Kasumi-1 (cell line): ENCODE results near the gene GPD1L.
"Not testable (repeated sequence)": the region's sequence is repeated elsewhere in the genome, so short reads cannot be mapped to it uniquely, and the experiment has no call there.

Experiments
- DNase-seq, 2 experiments: peaks; one replicate each; lab custom pipeline; 2025; lab: John Stamatoyannopoulos, UW

GPD1L gene

GRCh38 chr3:32105291-32106131, 909 bp upstream of the GPD1L start:
- DNase-seq, result no peak

- peak in 1 of 2 experiments; percentile 40 for DNase-seq
These were observed 526 bp downstream of the GPD1L start for GRCh38 chr3:32106929-32107362.

- DNase-seq, result not testable (repeated sequence)
These were observed 1.8 kb downstream of the GPD1L start for GRCh38 chr3:32108224-32108623.

- no peak for DNase-seq
These were observed 2.8 kb downstream of the GPD1L start for GRCh38 chr3:32109256-32109655.

GRCh38 chr3:32110233-32110760, 3.9 kb downstream of the GPD1L start:
- DNase-seq, result no peak

GRCh38 chr3:32111560-32111959, 5.1 kb downstream of the GPD1L start:
- DNase-seq, result no peak

- no peak for DNase-seq
These were observed 7.1 kb downstream of the GPD1L start for GRCh38 chr3:32113566-32113965.

GRCh38 chr3:32113981-32114545, 7.6 kb downstream of the GPD1L start:
- no peak for DNase-seq

- DNase-seq, result peak in 1 of 2 experiments; percentile 7
These were observed 8.3 kb downstream of the GPD1L start for GRCh38 chr3:32114546-32115386.

GRCh38 chr3:32117320-32117719, 10.9 kb downstream of the GPD1L start:
- no peak for DNase-seq

GRCh38 chr3:32118215-32118614, 11.8 kb downstream of the GPD1L start:
- DNase-seq, result no peak

- DNase-seq, result peak; percentile 85 to 86
These were observed 14.1 kb downstream of the GPD1L start for GRCh38 chr3:32120471-32120870.

- DNase-seq, result no peak
These were observed 14.7 kb downstream of the GPD1L start for GRCh38 chr3:32121137-32121536.

- DNase-seq, result no peak
These were observed 17.2 kb downstream of the GPD1L start for GRCh38 chr3:32123620-32124019.

- DNase-seq, result no peak
These were observed 18.6 kb downstream of the GPD1L start for GRCh38 chr3:32125012-32125411.

GRCh38 chr3:32126305-32127015, 20.0 kb downstream of the GPD1L start:
- DNase-seq, result no peak

- DNase-seq, result no peak
These were observed 20.9 kb downstream of the GPD1L start for GRCh38 chr3:32127219-32127826.

- DNase-seq, result no peak
These were observed 22.5 kb downstream of the GPD1L start for GRCh38 chr3:32128936-32129335.

- no peak for DNase-seq
These were observed 23.4 kb downstream of the GPD1L start for GRCh38 chr3:32129832-32130231.

- no peak for DNase-seq
These were observed 25.7 kb downstream of the GPD1L start for GRCh38 chr3:32132121-32132520.

- DNase-seq, result no peak
These were observed 26.3 kb downstream of the GPD1L start for GRCh38 chr3:32132706-32133105.
